WTC11 (cell line): Measurements from ENCODE around the gene U2AF2. TPM values are rescaled to one million over a fixed set of nuclear protein-coding genes. Genes with fewer than 3 reads are reported as not detected.

Experiments
- ATAC-seq: fragments of 200-7000 bp; cut with Tn5 transposase; 2 replicates; pipeline ENCODE4 v1.10.0; 2021; ENCODE audit warnings: mild to moderate bottlenecking, moderate library complexity
- CTCF ChIA-PET: fragments of 300-600 bp; sonication (Branson Sonifier 250); formaldehyde crosslinking; loops from one replicate; lab custom pipeline; 2021; ENCODE audit warnings: antibody characterized with exemption; lab: Charles Lee
- POLR2A ChIA-PET: fragments of 350-600 bp; sonication (Branson Sonifier 250); formaldehyde crosslinking; loops from one replicate; lab custom pipeline; 2021; ENCODE audit warnings: antibody characterized with exemption; lab: Charles Lee
- DNase-seq: peaks from one replicate; pipeline ENCODE4 v3.0.0; 2021; ENCODE audit warnings: low spot score
- H3K27ac Mint-ChIP-seq: 2 replicates; pipeline ENCODE4 v1.8.0; 2021; ENCODE audit warnings: mixed read lengths
- H3K27me3 Mint-ChIP-seq: 2 replicates; pipeline ENCODE4 v1.8.0; 2021; ENCODE audit warnings: low read depth, mild to moderate bottlenecking, moderate library complexity, mixed read lengths
- H3K36me3 Mint-ChIP-seq: 2 replicates; pipeline ENCODE4 v1.8.0; 2021; ENCODE audit warnings: mixed read lengths
- H3K4me1 Mint-ChIP-seq: 2 replicates; pipeline ENCODE4 v1.8.0; 2022; ENCODE audit warnings: mixed read lengths
- H3K4me3 Mint-ChIP-seq: 2 replicates; pipeline ENCODE4 v1.8.0; 2021; ENCODE audit warnings: mild to moderate bottlenecking, moderate library complexity, mixed read lengths
- H3K9me3 Mint-ChIP-seq: 2 replicates; pipeline ENCODE4 v1.8.0; 2021; ENCODE audit warnings: mixed read lengths
- GRHL2 ChIP-seq: fragments of 250-450 bp; sonication (Bioruptor Pico); IDR thresholded peaks from 2 replicates; pipeline ENCODE4 v1.8.0; 2022; ENCODE audit warnings: mild to moderate bottlenecking, moderate library complexity; ENCODE audit not compliant: insufficient replicate concordance, severe bottlenecking
- HMGA2 ChIP-seq: fragments of 250-450 bp; sonication (Bioruptor Pico); IDR thresholded peaks from 2 replicates; pipeline ENCODE4 v1.4.0; 2021; ENCODE audit warnings: mild to moderate bottlenecking, moderate library complexity
- NFATC4 ChIP-seq: fragments of 250-450 bp; sonication (Bioruptor Pico); IDR thresholded peaks from 2 replicates; pipeline ENCODE4 v1.9.0; 2021; ENCODE audit warnings: mild to moderate bottlenecking
- NFE2L1 ChIP-seq: sonication (generic); formaldehyde crosslinking; IDR thresholded peaks from 2 replicates; pipeline ENCODE4 v1.8.1; 2023; ENCODE audit warnings: missing genetic modification reagents
- NR1H2 ChIP-seq: sonication (generic); formaldehyde crosslinking; IDR thresholded peaks from 2 replicates; pipeline ENCODE4 v1.9.0; 2021; ENCODE audit warnings: mild to moderate bottlenecking, moderate library complexity, missing genetic modification reagents
- ZNF317 ChIP-seq: sonication (generic); formaldehyde crosslinking; IDR thresholded peaks from 2 replicates; pipeline ENCODE4 v1.8.1; 2023; ENCODE audit warnings: low read depth, mild to moderate bottlenecking, moderate library complexity, missing genetic modification reagents, borderline replicate concordance
- ZNF416 ChIP-seq: fragments of 250-450 bp; sonication (Bioruptor Pico); IDR thresholded peaks from 2 replicates; pipeline ENCODE4 v1.9.0; 2021; ENCODE audit warnings: mild to moderate bottlenecking, inconsistent platforms
- total RNA-seq: library from RNA; stranded (reverse); gene quantifications from 3 replicates; pipeline ENCODE4 v1.2.3, GENCODE V29; 2021
- TF ChIP-seq, protein P1 (sequence below): fragments of 250-450 bp; sonication (Bioruptor Pico); IDR thresholded peaks from 2 replicates; pipeline ENCODE4 v2.1.2; 2022; ENCODE audit warnings: mild to moderate bottlenecking, moderate library complexity
- TF ChIP-seq, protein P2 (sequence below): fragments of 200-600 bp; IDR thresholded peaks from 2 replicates; pipeline ENCODE4 v1.8.0; 2022; ENCODE audit warnings: antibody characterized with exemption
- TF ChIP-seq, protein P3 (sequence below): sonication (generic); formaldehyde crosslinking; IDR thresholded peaks from 2 replicates; pipeline ENCODE4 v1.8.1; 2022; ENCODE audit warnings: low read depth, mild to moderate bottlenecking, moderate library complexity, missing genetic modification reagents, borderline replicate concordance
- TF ChIP-seq, protein P4 (sequence below): fragments of 250-450 bp; sonication (Bioruptor Pico); IDR thresholded peaks from 2 replicates; pipeline ENCODE4 v1.9.0; 2021; ENCODE audit warnings: mild to moderate bottlenecking, borderline replicate concordance
- TF ChIP-seq, protein P5 (sequence below): sonication (generic); formaldehyde crosslinking; IDR thresholded peaks from 2 replicates; pipeline ENCODE4 v1.8.0; 2022; ENCODE audit warnings: mild to moderate bottlenecking, missing genetic modification reagents

Gene U2AF2
- total RNA-seq, 1 experiment from 2014 or later, result 302 TPM

DNA sequence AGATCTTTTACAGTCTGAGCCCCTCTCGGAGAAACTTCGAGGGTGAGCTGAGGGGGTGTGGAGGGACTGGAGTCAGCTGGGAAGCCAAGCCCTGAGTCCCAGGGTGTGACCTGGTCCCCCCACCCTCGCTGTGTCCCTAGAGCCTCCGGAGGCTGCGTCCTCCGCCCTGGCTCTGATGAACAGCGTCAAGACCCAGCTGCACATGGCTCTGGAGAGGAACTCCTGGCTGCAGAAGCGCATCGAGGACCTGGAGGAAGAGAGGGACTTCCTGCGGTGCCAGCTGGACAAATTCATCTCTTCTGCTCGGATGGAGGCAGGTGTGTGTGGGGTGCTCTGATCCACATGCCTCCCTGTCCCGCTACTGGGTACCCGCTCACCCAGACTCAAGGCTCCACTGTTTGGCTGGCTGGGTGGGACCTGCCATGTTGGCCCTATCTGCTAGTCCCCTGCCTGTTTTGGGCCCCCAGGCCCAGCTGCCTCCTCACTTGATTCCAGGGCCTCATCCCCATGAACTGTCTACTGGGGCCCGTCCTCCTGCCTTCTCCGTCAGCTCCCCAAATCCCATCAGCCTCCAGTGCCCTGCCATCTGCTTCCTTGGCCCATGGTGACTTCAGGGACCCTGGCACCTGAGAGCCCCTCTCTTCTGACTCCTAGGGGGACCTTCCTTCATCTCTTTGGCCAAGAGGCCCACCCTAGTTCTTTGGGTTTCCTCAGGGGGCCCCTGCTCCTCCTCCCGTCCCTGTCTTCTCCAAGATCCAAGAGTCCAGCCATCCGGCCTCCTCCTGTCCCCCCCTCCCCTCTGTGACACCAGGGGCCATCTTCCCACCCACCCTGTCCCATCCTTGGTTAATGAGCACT lies 5.3 kb upstream of the U2AF2 start:
- peaks cover 18% of the 10 kb centered on the region for H3K4me1 Mint-ChIP-seq
- DNase-seq (no peak), ATAC-seq (no peak)
- H3K27me3 Mint-ChIP-seq, result peaks cover 3% of the 10 kb centered on the region; the same call in 1 of the 2 replicates
- TF ChIP-seq NFE2L1 (CRISPR knock-in tag) (no peak), ZNF416 (CRISPR knock-in tag) (no peak), HMGA2 (CRISPR knock-in tag) (no peak), ZNF317 (CRISPR knock-in tag) (no peak), NFATC4 (no peak), GRHL2 (no peak), NR1H2 (CRISPR knock-in tag) (no peak)
- TF ChIP-seq, protein P1, sequence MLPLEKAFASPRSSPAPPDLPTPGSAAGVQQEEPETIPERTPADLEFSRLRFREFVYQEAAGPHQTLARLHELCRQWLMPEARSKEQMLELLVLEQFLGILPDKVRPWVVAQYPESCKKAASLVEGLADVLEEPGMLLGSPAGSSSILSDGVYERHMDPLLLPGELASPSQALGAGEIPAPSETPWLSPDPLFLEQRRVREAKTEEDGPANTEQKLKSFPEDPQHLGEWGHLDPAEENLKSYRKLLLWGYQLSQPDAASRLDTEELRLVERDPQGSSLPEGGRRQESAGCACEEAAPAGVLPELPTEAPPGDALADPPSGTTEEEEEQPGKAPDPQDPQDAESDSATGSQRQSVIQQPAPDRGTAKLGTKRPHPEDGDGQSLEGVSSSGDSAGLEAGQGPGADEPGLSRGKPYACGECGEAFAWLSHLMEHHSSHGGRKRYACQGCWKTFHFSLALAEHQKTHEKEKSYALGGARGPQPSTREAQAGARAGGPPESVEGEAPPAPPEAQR (CRISPR knock-in tag), result no peak
- TF ChIP-seq, protein P2, sequence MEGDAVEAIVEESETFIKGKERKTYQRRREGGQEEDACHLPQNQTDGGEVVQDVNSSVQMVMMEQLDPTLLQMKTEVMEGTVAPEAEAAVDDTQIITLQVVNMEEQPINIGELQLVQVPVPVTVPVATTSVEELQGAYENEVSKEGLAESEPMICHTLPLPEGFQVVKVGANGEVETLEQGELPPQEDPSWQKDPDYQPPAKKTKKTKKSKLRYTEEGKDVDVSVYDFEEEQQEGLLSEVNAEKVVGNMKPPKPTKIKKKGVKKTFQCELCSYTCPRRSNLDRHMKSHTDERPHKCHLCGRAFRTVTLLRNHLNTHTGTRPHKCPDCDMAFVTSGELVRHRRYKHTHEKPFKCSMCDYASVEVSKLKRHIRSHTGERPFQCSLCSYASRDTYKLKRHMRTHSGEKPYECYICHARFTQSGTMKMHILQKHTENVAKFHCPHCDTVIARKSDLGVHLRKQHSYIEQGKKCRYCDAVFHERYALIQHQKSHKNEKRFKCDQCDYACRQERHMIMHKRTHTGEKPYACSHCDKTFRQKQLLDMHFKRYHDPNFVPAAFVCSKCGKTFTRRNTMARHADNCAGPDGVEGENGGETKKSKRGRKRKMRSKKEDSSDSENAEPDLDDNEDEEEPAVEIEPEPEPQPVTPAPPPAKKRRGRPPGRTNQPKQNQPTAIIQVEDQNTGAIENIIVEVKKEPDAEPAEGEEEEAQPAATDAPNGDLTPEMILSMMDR, result no peak
- TF ChIP-seq, protein P3, sequence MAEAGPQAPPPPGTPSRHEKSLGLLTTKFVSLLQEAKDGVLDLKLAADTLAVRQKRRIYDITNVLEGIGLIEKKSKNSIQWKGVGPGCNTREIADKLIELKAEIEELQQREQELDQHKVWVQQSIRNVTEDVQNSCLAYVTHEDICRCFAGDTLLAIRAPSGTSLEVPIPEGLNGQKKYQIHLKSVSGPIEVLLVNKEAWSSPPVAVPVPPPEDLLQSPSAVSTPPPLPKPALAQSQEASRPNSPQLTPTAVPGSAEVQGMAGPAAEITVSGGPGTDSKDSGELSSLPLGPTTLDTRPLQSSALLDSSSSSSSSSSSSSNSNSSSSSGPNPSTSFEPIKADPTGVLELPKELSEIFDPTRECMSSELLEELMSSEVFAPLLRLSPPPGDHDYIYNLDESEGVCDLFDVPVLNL (CRISPR knock-in tag), result no peak
- H3K9me3 Mint-ChIP-seq, result no peaks in the 10 kb centered on the region
- H3K36me3 Mint-ChIP-seq, result peaks cover 16% of the 10 kb centered on the region
- no peak overlapping the region for H3K27ac Mint-ChIP-seq
- ChIA-PET POLR2A (no interaction called here), CTCF (interaction anchor here (0.8 to 4.6 kb wide), 3 partner anchors 17 to 22 kb away, joined by 3 to 25 read pairs (median 3); no protein-coding TSS in a partner anchor)
- peak overlapping the region; percentile 78 for H3K4me3 Mint-ChIP-seq

DNA sequence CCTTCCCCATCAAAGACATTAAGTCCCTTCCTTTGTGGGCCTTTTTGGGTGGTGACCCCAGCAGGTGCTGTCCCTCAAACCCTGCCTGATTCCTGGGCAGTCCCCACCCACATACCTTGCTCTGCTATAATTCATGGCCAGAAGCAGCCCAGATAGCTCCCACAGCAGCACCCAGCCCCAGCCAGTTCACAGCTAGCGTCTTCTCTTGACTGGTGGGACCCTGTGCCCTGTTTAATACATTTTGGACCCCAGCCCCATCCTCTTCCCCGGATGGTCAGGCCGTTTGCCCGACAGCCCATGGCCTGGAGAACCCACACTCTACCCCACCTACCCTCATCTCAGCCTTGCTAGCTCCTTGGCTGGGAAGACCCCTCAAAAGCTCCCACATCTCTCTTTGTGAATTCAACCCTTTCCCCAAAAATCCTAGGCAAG lies 4.7 kb upstream of the U2AF2 start:
- peaks cover 16% of the 10 kb centered on the region for H3K4me1 Mint-ChIP-seq
- DNase-seq, result no peak
- no peak overlapping the region for H3K27ac Mint-ChIP-seq

More for the DNA sequence above, 4.7 kb upstream of the U2AF2 start:
- no peaks in the 10 kb centered on the region for H3K9me3 Mint-ChIP-seq
- H3K4me3 Mint-ChIP-seq, result peak overlapping the region; percentile 10; the same call in 1 of the 2 replicates
- ChIA-PET POLR2A (no interaction called here), CTCF (interaction anchor here (0.8 to 4.6 kb wide), 2 partner anchors 18 to 21 kb away, joined by 3 to 25 read pairs; no protein-coding TSS in a partner anchor)
- TF ChIP-seq, protein P4, sequence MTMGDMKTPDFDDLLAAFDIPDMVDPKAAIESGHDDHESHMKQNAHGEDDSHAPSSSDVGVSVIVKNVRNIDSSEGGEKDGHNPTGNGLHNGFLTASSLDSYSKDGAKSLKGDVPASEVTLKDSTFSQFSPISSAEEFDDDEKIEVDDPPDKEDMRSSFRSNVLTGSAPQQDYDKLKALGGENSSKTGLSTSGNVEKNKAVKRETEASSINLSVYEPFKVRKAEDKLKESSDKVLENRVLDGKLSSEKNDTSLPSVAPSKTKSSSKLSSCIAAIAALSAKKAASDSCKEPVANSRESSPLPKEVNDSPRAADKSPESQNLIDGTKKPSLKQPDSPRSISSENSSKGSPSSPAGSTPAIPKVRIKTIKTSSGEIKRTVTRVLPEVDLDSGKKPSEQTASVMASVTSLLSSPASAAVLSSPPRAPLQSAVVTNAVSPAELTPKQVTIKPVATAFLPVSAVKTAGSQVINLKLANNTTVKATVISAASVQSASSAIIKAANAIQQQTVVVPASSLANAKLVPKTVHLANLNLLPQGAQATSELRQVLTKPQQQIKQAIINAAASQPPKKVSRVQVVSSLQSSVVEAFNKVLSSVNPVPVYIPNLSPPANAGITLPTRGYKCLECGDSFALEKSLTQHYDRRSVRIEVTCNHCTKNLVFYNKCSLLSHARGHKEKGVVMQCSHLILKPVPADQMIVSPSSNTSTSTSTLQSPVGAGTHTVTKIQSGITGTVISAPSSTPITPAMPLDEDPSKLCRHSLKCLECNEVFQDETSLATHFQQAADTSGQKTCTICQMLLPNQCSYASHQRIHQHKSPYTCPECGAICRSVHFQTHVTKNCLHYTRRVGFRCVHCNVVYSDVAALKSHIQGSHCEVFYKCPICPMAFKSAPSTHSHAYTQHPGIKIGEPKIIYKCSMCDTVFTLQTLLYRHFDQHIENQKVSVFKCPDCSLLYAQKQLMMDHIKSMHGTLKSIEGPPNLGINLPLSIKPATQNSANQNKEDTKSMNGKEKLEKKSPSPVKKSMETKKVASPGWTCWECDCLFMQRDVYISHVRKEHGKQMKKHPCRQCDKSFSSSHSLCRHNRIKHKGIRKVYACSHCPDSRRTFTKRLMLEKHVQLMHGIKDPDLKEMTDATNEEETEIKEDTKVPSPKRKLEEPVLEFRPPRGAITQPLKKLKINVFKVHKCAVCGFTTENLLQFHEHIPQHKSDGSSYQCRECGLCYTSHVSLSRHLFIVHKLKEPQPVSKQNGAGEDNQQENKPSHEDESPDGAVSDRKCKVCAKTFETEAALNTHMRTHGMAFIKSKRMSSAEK (CRISPR knock-in tag), result no peak
- TF ChIP-seq, protein P5, sequence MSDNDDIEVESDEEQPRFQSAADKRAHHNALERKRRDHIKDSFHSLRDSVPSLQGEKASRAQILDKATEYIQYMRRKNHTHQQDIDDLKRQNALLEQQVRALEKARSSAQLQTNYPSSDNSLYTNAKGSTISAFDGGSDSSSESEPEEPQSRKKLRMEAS (CRISPR knock-in tag), result no peak
- ATAC-seq, result no peak
- peaks cover 15% of the 10 kb centered on the region for H3K36me3 Mint-ChIP-seq
- H3K27me3 Mint-ChIP-seq, result peaks cover 3% of the 10 kb centered on the region; the same call in 1 of the 2 replicates
